ENCODE measurements around the gene ADH1B. TPM values are rescaled to one million over a fixed set of nuclear protein-coding genes. Genes with fewer than 3 reads are reported as not detected.

ADH1B gene
- total and polyA plus RNA-seq, 2 of the 4 experiments (the other 2 are of a cell fraction): 0.36 to 0.46 TPM

DNA sequence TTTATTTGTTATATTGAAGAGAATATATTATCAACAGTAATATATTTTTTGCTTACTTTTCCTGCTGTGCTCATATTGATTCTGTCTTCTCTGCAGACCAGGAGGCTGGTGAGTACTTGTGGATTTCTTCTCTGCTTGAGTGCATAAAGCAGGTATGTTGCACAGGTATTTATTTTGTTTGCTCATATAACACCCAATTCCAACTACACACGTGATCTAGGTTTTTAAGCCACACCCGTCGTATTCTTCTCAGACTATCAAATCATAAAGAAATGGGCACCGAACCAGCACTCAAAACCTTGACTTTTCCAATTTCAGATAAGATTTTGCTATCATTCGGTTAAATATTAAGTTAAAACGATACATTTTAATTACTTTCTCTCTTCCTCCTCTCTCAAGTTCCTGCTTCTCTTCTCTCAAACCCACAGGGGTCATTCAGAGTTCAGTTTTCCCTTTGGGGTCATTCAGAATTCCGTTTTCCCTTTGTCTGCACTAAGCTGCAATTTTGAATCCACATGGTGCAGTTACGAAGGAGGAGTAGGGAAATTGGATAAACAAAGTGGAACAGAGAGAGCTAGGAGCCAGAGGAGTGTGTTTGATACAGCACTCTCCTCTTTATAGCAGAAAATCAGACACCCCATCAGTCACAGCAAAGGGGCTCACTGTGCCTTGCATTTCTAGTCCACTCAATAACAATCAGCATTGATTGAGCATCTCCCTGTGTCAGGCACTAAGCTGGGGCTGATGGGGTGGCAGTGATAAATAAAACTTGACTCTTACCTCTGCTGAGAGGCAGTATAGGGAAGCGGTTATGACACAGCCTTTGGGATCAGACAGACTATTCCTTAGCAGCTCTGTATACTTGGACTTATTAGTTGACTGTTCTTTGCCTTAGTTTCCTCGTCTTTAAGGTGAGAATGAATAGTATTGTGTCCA is 31.7 kb upstream of the ADH1B start, which contains the start of gene ADH1C:
ADH1C (minus strand) TSS at position 145 of the 936 bp plus-strand sequence; CDS start at position 74, 71 bp downstream.
- H3K27me3 ChIP-seq (ENCODE audit: control insufficient read depth, insufficient read depth, low read length): no peaks in the 10 kb centered on the region
- intact Hi-C loops (cut with micrococcal nuclease) (no loop called here), in situ Hi-C loops (cut with MboI; ENCODE audit: low sequenced_read_pairs) (no loop called here), dilution Hi-C loops (cut with HindIII; ENCODE audit: low sequenced_read_pairs, unreplicated experiment) (no loop called here)
- no peak within 1 kb of the TSS for H3K56ac ChIP-seq (ENCODE audit: extremely low read depth, insufficient read depth, low read length)
- no peaks in the 10 kb centered on the region for H3K9me1 ChIP-seq (ENCODE audit: insufficient read depth, low read length)
- 0 out of 2 replicates have a peak within 1 kb of the TSS, but pooled peaks have one; percentile 7 for H4K91ac ChIP-seq (ENCODE audit: insufficient read depth, low read depth, low read length)
- H4K5ac ChIP-seq (ENCODE audit: low read depth, low read length): peak within 1 kb of the TSS; percentile 97
- peak within 1 kb of the TSS; percentile 49 to 64; a peak in 2 of 4 replicates for H4K8ac ChIP-seq (ENCODE audit: low read depth in 2 of 2, low read length in 2 of 2)
- H2BK15ac ChIP-seq (ENCODE audit: low read depth, low read length): peak within 1 kb of the TSS; percentile 67; the same call in 1 of the 3 replicates
- H2BK120ac ChIP-seq (ENCODE audit: low read depth, low read length): peak within 1 kb of the TSS; percentile 40; the same call in 1 of the 2 replicates
- H3K4me3 ChIP-seq (ENCODE audit: insufficient read depth, low read depth, low read length): no peak within 1 kb of the TSS
- H2BK20ac ChIP-seq (ENCODE audit: low read depth, low read length): peak within 1 kb of the TSS; percentile 68; the same call in 1 of the 2 replicates
- peaks cover 4% of the 10 kb centered on the region; the same call in 1 of the 2 replicates for H3K4me1 ChIP-seq (ENCODE audit: control insufficient read depth, insufficient read depth, low read length)
- 0 out of 2 replicates have a peak within 1 kb of the TSS, but pooled peaks have one; percentile 3 for H2AK5ac ChIP-seq (ENCODE audit: low read depth, low read length)
- H3K14ac ChIP-seq (replicated peaks; ENCODE audit: low read depth, low read length): no peak within 1 kb of the TSS
- ChIA-PET POLR2A (ENCODE audit: unreplicated experiment) (no interaction called here), CTCF (no interaction called here)
- peaks cover 3% of the 10 kb centered on the region; the same call in 1 of the 2 replicates for H3K9me3 ChIP-seq (ENCODE audit: control insufficient read depth, insufficient read depth, low read length)
- peak within 1 kb of the TSS; percentile 93 for H3K18ac ChIP-seq (ENCODE audit: low read depth, low read length)
- no peak within 1 kb of the TSS for H2AK9ac ChIP-seq (replicated peaks; ENCODE audit: low read depth, low read length, poor library complexity)
- H3K4ac ChIP-seq (ENCODE audit: low read depth, low read length): peak within 1 kb of the TSS; percentile 48
- WGBS, 2 experiments (ENCODE audit: extremely low coverage in 2 of 2, insufficient read length in 1 of 2): 35% methylated on average over 4 of the region's 10 CpGs; no CpG with 5 or more reads in 1 of the 2 experiments
- H3K79me1 ChIP-seq (ENCODE audit: low read depth in 1 of 2, low read length in 2 of 2): no peaks in the 10 kb centered on the region
- no TSS peak for BruUV-seq (replicated peaks)
- no peak within 1 kb of the TSS for H2BK5ac ChIP-seq (ENCODE audit: low read depth, low read length, poor library complexity, severe bottlenecking)
- peak; percentile 44 for ATAC-seq (ENCODE audit: low read depth)
- no peaks in the 10 kb centered on the region for H3K36me3 ChIP-seq (ENCODE audit: control insufficient read depth, insufficient read depth, low read length)
- no peaks in the 10 kb centered on the region for H4K20me1 ChIP-seq (ENCODE audit: insufficient read depth, low read length)
- H3K9ac ChIP-seq (ENCODE audit: low read depth, low read length): peak within 1 kb of the TSS; percentile 29
- no peak within 1 kb of the TSS for H3K23ac ChIP-seq (ENCODE audit: low read depth, low read length)
- peak; percentile 1 for DNase-seq
- peak within 1 kb of the TSS; percentile 9 for H2AFZ ChIP-seq (replicated peaks; ENCODE audit: low read length, poor library complexity)
- H3K4me2 ChIP-seq (ENCODE audit: low read depth, low read length): peak within 1 kb of the TSS; percentile 72
- TF ChIP-seq RFX5 (IDR thresholded peaks at IDR 0.05; ENCODE audit: low read depth, low read length) (no peak), RAD21 (IDR thresholded peaks at IDR 0.05; ENCODE audit: low read length) (no peak), NFE2L2 (IDR thresholded peaks at IDR 0.05; ENCODE audit: low read depth, low read length) (no peak), CHD1 (IDR thresholded peaks at IDR 0.05; ENCODE audit: low read depth, low read length) (no peak), MXI1 (IDR thresholded peaks at IDR 0.05; ENCODE audit: borderline replicate concordance, low read depth, low read length) (no peak), SMC3 (IDR thresholded peaks at IDR 0.05; ENCODE audit: low read depth, low read length) (no peak), MAFK (IDR thresholded peaks at IDR 0.05; ENCODE audit: low read depth, low read length) (no peak), RCOR1 (IDR thresholded peaks at IDR 0.05; ENCODE audit: insufficient replicate concordance, low read length) (no peak)
- H3K27ac ChIP-seq (ENCODE audit: insufficient read depth, low read length): peak within 1 kb of the TSS; percentile 62; the same call in 1 of the 2 replicates
